ENCODE results near the gene HEBP1. TPM values are rescaled to one million over a fixed set of nuclear protein-coding genes. Genes with fewer than 3 reads are reported as not detected.

Gene HEBP1
- total RNA-seq, 1 donor from 2014 or later, result 14.7 TPM

DNA sequence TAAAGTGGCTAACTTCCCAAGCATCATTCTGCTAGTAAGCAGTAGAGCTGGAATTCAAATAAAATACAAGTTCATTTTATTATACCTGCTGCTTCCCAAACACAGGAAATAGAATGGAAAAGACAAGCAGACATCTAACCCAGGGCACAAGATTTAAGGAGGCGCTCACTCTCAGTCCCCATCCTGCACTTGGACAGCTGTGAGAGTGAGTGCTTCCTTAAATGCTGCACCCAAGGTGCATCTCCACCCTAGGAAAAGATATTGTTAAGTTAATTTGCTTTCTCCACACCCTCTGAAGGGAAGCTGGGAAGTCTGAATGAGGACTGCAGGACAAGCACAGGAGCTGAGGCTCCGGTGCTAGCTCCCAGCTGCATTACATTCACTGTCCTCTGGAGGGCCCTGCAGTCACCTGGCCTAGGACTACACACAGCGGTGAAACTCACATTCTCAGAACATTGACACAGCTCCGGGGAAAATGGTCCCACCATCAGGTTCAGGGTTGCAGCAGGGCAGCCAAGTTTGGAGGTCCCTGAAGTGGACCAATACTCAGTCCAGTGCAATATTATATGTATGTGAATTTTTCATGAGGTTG, 14.2 kb downstream of the HEBP1 start:
- Histone ChIP-seq H3K27me3 (ENCODE audit: control insufficient read depth, insufficient read depth, low read length) (no peaks in the 10 kb centered on the region), H3K4me3 (ENCODE audit: low read depth, low read length) (no peak overlapping the region), H3K36me3 (ENCODE audit: control insufficient read depth, insufficient read depth, low read length) (peaks cover 2% of the 10 kb centered on the region)
- TF ChIP-seq, protein P1, sequence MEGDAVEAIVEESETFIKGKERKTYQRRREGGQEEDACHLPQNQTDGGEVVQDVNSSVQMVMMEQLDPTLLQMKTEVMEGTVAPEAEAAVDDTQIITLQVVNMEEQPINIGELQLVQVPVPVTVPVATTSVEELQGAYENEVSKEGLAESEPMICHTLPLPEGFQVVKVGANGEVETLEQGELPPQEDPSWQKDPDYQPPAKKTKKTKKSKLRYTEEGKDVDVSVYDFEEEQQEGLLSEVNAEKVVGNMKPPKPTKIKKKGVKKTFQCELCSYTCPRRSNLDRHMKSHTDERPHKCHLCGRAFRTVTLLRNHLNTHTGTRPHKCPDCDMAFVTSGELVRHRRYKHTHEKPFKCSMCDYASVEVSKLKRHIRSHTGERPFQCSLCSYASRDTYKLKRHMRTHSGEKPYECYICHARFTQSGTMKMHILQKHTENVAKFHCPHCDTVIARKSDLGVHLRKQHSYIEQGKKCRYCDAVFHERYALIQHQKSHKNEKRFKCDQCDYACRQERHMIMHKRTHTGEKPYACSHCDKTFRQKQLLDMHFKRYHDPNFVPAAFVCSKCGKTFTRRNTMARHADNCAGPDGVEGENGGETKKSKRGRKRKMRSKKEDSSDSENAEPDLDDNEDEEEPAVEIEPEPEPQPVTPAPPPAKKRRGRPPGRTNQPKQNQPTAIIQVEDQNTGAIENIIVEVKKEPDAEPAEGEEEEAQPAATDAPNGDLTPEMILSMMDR (IDR thresholded peaks at IDR 0.05; ENCODE audit: insufficient read depth, low read length, poor library complexity, severe bottlenecking), result peak; percentile 52
- DNase-seq (ENCODE audit: low read depth), result no peak

DNA sequence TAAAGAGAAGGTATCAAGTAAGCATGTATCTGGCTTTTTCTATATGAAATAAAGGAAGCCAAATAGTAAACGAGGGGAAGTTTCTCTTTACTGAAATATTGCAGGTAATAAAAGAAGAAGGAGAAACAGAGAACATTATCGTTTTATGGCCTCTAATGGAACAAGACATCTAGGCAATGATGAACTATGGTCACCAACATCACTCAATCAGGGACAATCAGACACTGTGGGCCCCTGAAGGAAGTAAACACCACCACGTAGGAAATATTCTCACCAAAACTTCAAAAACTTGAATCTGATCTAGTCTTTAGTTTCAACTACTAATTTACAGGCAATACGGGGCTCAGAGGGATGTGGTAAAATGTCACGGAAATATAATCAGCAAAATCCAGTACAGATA, 15.9 kb downstream of the HEBP1 start:
- H3K4me3 ChIP-seq (ENCODE audit: low read depth, low read length), result no peak overlapping the region
- TF ChIP-seq, protein P1 (IDR thresholded peaks at IDR 0.05; ENCODE audit: insufficient read depth, low read length, poor library complexity, severe bottlenecking), result no peak
- H3K27me3 ChIP-seq (ENCODE audit: control insufficient read depth, insufficient read depth, low read length), result no peaks in the 10 kb centered on the region
- H3K36me3 ChIP-seq (ENCODE audit: control insufficient read depth, insufficient read depth, low read length), result peaks cover 2% of the 10 kb centered on the region
- no peak for DNase-seq (ENCODE audit: low read depth)

DNA sequence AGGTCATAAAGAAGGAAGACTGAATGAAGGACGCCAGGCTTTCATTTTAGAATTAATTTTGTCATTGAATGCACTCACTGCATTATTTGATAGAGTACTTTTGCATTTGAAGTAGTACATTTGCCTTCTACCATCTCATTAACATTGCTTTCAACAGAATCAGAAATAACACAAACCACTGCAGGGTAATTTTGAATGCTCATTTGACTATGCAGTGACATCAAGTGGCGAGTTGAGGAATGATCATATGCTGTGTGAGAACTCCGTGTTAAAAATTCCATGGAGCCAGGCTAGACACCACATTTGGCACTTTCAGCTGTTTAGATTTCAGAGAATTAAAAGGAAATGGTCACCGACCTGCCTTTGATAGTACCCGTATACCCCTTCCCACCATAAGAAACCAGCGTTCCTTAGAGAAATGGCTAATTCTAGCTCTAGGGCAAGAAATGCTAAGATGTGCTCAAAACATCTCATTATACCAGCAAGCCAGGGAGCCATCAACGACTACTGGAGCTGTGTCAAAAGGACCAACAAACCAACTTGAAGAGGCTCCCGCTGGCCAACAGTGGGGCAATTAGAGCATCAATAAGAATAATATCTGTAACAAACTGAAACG, 16.5 kb downstream of the HEBP1 start:
- H3K4me3 ChIP-seq (ENCODE audit: low read depth, low read length), result no peak overlapping the region
- DNase-seq (ENCODE audit: low read depth), result no peak
- H3K27me3 ChIP-seq (ENCODE audit: control insufficient read depth, insufficient read depth, low read length), result no peaks in the 10 kb centered on the region
- H3K36me3 ChIP-seq (ENCODE audit: control insufficient read depth, insufficient read depth, low read length), result peaks cover 2% of the 10 kb centered on the region
- TF ChIP-seq, protein P1 (IDR thresholded peaks at IDR 0.05; ENCODE audit: insufficient read depth, low read length, poor library complexity, severe bottlenecking), result peak; percentile 58

DNA sequence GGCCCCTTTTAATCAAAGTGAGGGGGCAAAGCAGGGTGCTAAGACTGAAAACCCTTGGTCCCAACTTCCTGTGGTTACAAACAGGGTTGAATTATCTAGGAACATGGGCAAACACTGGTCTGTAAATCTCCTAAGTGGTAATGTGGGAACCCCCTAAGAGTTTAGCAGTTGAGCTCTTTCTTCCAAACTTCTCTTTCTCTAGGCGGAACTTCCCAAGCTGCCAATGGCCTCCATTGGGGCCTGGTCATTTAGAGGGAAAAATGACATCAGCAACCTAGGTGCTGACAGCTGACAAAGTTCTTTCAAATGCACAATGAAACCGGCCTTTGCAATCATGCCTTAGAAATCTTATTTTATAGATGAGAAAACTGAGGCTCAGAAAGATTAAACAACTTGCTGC, 17.7 kb downstream of the HEBP1 start:
- peaks cover 2% of the 10 kb centered on the region for H3K36me3 ChIP-seq (ENCODE audit: control insufficient read depth, insufficient read depth, low read length)
- H3K27me3 ChIP-seq (ENCODE audit: control insufficient read depth, insufficient read depth, low read length), result no peaks in the 10 kb centered on the region
- H3K4me3 ChIP-seq (ENCODE audit: low read depth, low read length), result no peak overlapping the region
- DNase-seq (ENCODE audit: low read depth), result no peak
- TF ChIP-seq, protein P1 (IDR thresholded peaks at IDR 0.05; ENCODE audit: insufficient read depth, low read length, poor library complexity, severe bottlenecking), result no peak

DNA sequence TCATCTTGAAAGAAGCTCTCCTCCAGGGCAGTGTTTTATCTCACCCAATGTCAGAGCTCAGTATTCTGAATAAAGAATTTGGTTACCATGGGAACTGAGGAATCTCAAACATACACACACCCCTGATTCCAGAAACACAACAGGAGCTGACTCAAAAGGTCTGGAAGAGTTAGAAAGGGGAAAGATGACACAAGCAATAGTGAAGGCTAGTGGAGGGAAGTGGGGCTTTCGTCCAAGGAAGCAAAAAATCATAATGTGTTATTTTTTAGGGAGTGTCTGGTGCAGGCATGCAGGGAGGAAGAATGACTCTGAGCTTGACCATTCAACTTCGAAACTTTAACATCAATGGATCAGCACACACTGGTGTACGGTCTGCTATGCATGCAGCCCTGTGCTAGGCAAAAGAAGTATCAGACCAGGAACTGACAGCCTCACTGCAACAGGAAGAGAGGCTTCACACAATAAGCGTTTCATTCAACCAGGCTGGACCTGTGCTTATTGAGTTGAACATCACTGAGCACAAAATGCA, 20.3 kb downstream of the HEBP1 start:
- no peaks in the 10 kb centered on the region for H3K36me3 ChIP-seq (ENCODE audit: control insufficient read depth, insufficient read depth, low read length)

More for the DNA sequence above, 20.3 kb downstream of the HEBP1 start:
- no peak overlapping the region for H3K4me3 ChIP-seq (ENCODE audit: low read depth, low read length)
- H3K27me3 ChIP-seq (ENCODE audit: control insufficient read depth, insufficient read depth, low read length), result no peaks in the 10 kb centered on the region
- DNase-seq (ENCODE audit: low read depth), result peak; percentile 86
- TF ChIP-seq, protein P1 (IDR thresholded peaks at IDR 0.05; ENCODE audit: insufficient read depth, low read length, poor library complexity, severe bottlenecking), result no peak

All from kidney epithelial cell (primary cell).